HCT116 (cell line): ENCODE results near the gene C14orf180. TPM values are rescaled to one million over a fixed set of nuclear protein-coding genes. Genes with fewer than 3 reads are reported as not detected.

Experiments used
- ATAC-seq: fragments of 200-7000 bp; cut with Tn5 transposase; 2 replicates; pipeline ENCODE4 v1.9.1; 2020; ENCODE audit warnings: mild to moderate bottlenecking, moderate library complexity
- BruUV-seq: library from RNA; stranded (reverse); fragments of 400-500 nt; replicated peaks from 2 replicates; lab custom pipeline; 2021; lab: Mats Ljungman, UMichigan
- CTCF ChIA-PET: fragments of 300-600 bp; sonication (Branson Sonifier 250); formaldehyde crosslinking; loops from one replicate; lab custom pipeline; 2021; ENCODE audit warnings: antibody characterized with exemption; lab: Charles Lee
- POLR2A ChIA-PET: fragments of 300-600, 350-600 bp; sonication (Branson Sonifier 250); formaldehyde crosslinking; loops from one replicate; lab custom pipeline; 2021; ENCODE audit warnings: antibody characterized with exemption; lab: Charles Lee
- RAD21 ChIA-PET, 2 experiments: fragments of 300-600 bp; sonication (Branson Sonifier 250); formaldehyde crosslinking; loops; one replicate each; lab custom pipeline; 2023; ENCODE audit warnings: low total read pairs in 2 of 2; ENCODE audit not compliant: uncharacterized antibody in 2 of 2, unreplicated experiment in 2 of 2, low non-redundant PET in 1 of 2; lab: Charles Lee
- DNase-seq: peaks from one replicate; pipeline ENCODE4 v3.0.0-alpha.2; 2010; ENCODE audit warnings: low read depth, low spot score
- H2AFZ ChIP-seq: fragments of 200-600 bp; shearing (Covaris generic), sonication (generic); 2 replicates; pipeline ENCODE4 v1.6.1; 2017; ENCODE audit warnings: low read depth, mixed run types, mixed read lengths, antibody characterized with exemption, low read length; ENCODE audit not compliant: poor library complexity, severe bottlenecking
- H3K27ac ChIP-seq: 2 replicates; pipeline ENCODE4 v1.5.1; 2012; ENCODE audit warnings: low read depth, low read length
- H3K27me3 ChIP-seq: fragments of 200-600 bp; sonication (generic); 2 replicates; pipeline ENCODE4 v1.6.1; 2016; ENCODE audit warnings: mixed run types, low read length, mixed read lengths; ENCODE audit not compliant: insufficient read depth
- H3K36me3 ChIP-seq, 2 experiments: fragments of 200-500 bp in 1 of 2; fragments of 200-600 bp in 1 of 2; sonication (Bioruptor generic) in 1 of 2; sonication (generic) in 1 of 2; 2 replicates each; pipeline versions ENCODE4 v1.5.1 to v1.6.1; 2014 to 2016; ENCODE audit warnings: low read length in 2 of 2, inconsistent platforms in 1 of 2, mixed read lengths in 1 of 2, mixed run types in 1 of 2; ENCODE audit not compliant: insufficient read depth in 2 of 2, control insufficient read depth in 1 of 2
- H3K4me1 ChIP-seq, 2 experiments: fragments of 200-600 bp in 1 of 2; sonication (generic) in 1 of 2; 2 replicates each; pipeline versions ENCODE4 v1.5.1 to v1.6.1; 2012 to 2017; ENCODE audit warnings: low read length in 2 of 2, inconsistent platforms in 1 of 2, mild to moderate bottlenecking in 1 of 2, mixed read lengths in 1 of 2, mixed run types in 1 of 2, moderate library complexity in 1 of 2; ENCODE audit not compliant: insufficient read depth in 2 of 2, control insufficient read depth in 1 of 2
- H3K4me2 ChIP-seq: fragments of 200-600 bp; sonication (generic); 2 replicates; pipeline ENCODE4 v1.6.1; 2017; ENCODE audit warnings: mixed run types, low read length, mixed read lengths
- H3K4me3 ChIP-seq, 2 experiments: fragments of 200-600 bp in 1 of 2; sonication (generic) in 1 of 2; replicated peaks in 1 of 2; 2 replicates each; pipeline ENCODE4 v1.5.1; 2011 to 2016; ENCODE audit warnings: low read length in 2 of 2, control low read depth in 1 of 2, low read depth in 1 of 2, mild to moderate bottlenecking in 1 of 2, mixed read lengths in 1 of 2, mixed run types in 1 of 2
- H3K79me2 ChIP-seq: fragments of 200-600 bp; sonication (generic); 2 replicates; pipeline ENCODE4 v1.6.1; 2017; ENCODE audit warnings: mild to moderate bottlenecking, mixed run types, low read length, moderate library complexity, mixed read lengths; ENCODE audit not compliant: insufficient read depth
- H3K9ac ChIP-seq: fragments of 200-600 bp; sonication (generic); 2 replicates; pipeline ENCODE4 v1.6.1; 2016; ENCODE audit warnings: low read length, mixed read lengths
- H3K9me2 ChIP-seq: fragments of 200-600 bp; sonication (generic), shearing (Covaris generic); 2 replicates; pipeline ENCODE4 v1.6.1; 2017; ENCODE audit warnings: mixed run types, mild to moderate bottlenecking, moderate library complexity; ENCODE audit not compliant: insufficient read depth
- H3K9me3 ChIP-seq, 2 experiments: fragments of 200-500 bp in 1 of 2; fragments of 200-600 bp in 1 of 2; sonication (Bioruptor generic) in 1 of 2; sonication (generic) in 1 of 2; 2 replicates each; pipeline ENCODE4 v1.6.1; 2014 to 2017; ENCODE audit warnings: low read length in 2 of 2, mixed read lengths in 2 of 2, inconsistent platforms in 1 of 2, low read depth in 1 of 2, mild to moderate bottlenecking in 1 of 2, mixed run types in 1 of 2, moderate library complexity in 1 of 2; ENCODE audit not compliant: control insufficient read depth in 1 of 2, insufficient read depth in 1 of 2
- H4K20me1 ChIP-seq: fragments of 200-600 bp; sonication (generic), shearing (Covaris generic); 2 replicates; pipeline ENCODE4 v1.6.1; 2017; ENCODE audit warnings: mixed run types, mild to moderate bottlenecking, moderate library complexity; ENCODE audit not compliant: insufficient read depth
- ATF3 ChIP-seq: IDR thresholded peaks from 2 replicates; pipeline ENCODE4 v1.6.1; 2012
- CEBPB ChIP-seq: IDR thresholded peaks from 2 replicates; pipeline ENCODE4 v1.6.1; 2012; ENCODE audit warnings: low read depth
- CTCF ChIP-seq, 3 experiments: fragments of 200-600 bp in 1 of 3; sonication (generic) in 1 of 3; IDR thresholded peaks in 2 of 3; conservative IDR thresholded peaks in 1 of 3; 2 replicates each; pipeline ENCODE4 v1.5.1; 2012 to 2017; ENCODE audit warnings: low read depth in 2 of 3, low read length in 2 of 3, antibody characterized with exemption in 1 of 3, borderline replicate concordance in 1 of 3, control low read depth in 1 of 3, mild to moderate bottlenecking in 1 of 3, mixed read lengths in 1 of 3, mixed run types in 1 of 3, moderate library complexity in 1 of 3; ENCODE audit not compliant: insufficient read depth in 1 of 3
- EGR1 ChIP-seq: IDR thresholded peaks from 2 replicates; pipeline ENCODE4 v1.6.1; 2012; ENCODE audit warnings: low read depth
- ELF1 ChIP-seq: IDR thresholded peaks from 2 replicates; pipeline ENCODE4 v1.6.1; 2012; ENCODE audit warnings: low read depth, borderline replicate concordance
- EZH2phosphoT487 ChIP-seq: fragments of 200-600 bp; IDR thresholded peaks from 2 replicates; pipeline ENCODE4 v1.6.1; 2018; ENCODE audit warnings: antibody characterized with exemption, borderline replicate concordance
- FOSL1 ChIP-seq: IDR thresholded peaks from 2 replicates; pipeline ENCODE4 v1.6.1; 2012; ENCODE audit warnings: low read depth
- MAX ChIP-seq: IDR thresholded peaks from 2 replicates; pipeline ENCODE4 v1.6.1; 2012
- POLR2AphosphoS5 ChIP-seq: IDR thresholded peaks from 2 replicates; pipeline ENCODE4 v1.6.1; 2011; ENCODE audit warnings: mild to moderate bottlenecking, low read depth, low read length, moderate library complexity
- RAD21 ChIP-seq: IDR thresholded peaks from 2 replicates; pipeline ENCODE4 v1.6.1; 2012; ENCODE audit warnings: low read depth, mild to moderate bottlenecking
- REST ChIP-seq: IDR thresholded peaks from 2 replicates; pipeline ENCODE4 v1.6.1; 2012; ENCODE audit warnings: low read depth
- SIN3A ChIP-seq: IDR thresholded peaks from 2 replicates; pipeline ENCODE4 v1.6.1; 2012; ENCODE audit warnings: low read depth
- SP1 ChIP-seq: IDR thresholded peaks from 2 replicates; pipeline ENCODE4 v1.6.1; 2012; ENCODE audit warnings: low read depth
- SRF ChIP-seq: IDR thresholded peaks from 2 replicates; pipeline ENCODE4 v1.6.1; 2012; ENCODE audit warnings: low read depth
- TCF7L2 ChIP-seq: IDR thresholded peaks from 2 replicates; pipeline ENCODE4 v1.7.0; 2011; ENCODE audit warnings: borderline replicate concordance, inconsistent platforms; ENCODE audit not compliant: insufficient read depth, insufficient read length; ENCODE audit errors: extremely low read depth
- ZBTB33 ChIP-seq: IDR thresholded peaks from 2 replicates; pipeline ENCODE4 v1.6.1; 2011; ENCODE audit warnings: mild to moderate bottlenecking, low read length, moderate library complexity; ENCODE audit not compliant: insufficient replicate concordance; ENCODE audit errors: extremely low read depth
- ZFX ChIP-seq: fragments of 450-650 bp; IDR thresholded peaks from 2 replicates; pipeline ENCODE4 v1.6.1; 2017
- ZNF274 ChIP-seq: fragments of 200-500 bp; sonication (Bioruptor generic); IDR thresholded peaks from 2 replicates; pipeline ENCODE4 v1.6.1; 2014; ENCODE audit warnings: mild to moderate bottlenecking, low read depth, low read length, inconsistent platforms
- intact Hi-C: fragments of 100-400 bp; cut with micrococcal nuclease; formaldehyde crosslinking; loops from 2 replicates; pipeline ENCODE4 v1.10.0; 2022
- total RNA-seq: library from RNA; stranded (reverse); gene quantifications from one replicate; pipeline ENCODE4 v1.2.1, GENCODE V29; 2021; ENCODE audit not compliant: unreplicated experiment

Gene C14orf180
- total RNA-seq, 1 experiment from 2014 or later = not detected

GRCh38 chr14:104601786-104602185 lies 22.2 kb downstream of the C14orf180 start:
- CTCF ChIA-PET = no interaction called here
- DNase-seq (no peak), ATAC-seq (no peak)

More at GRCh38 chr14:104601786-104602185, 22.2 kb downstream of the C14orf180 start:
- POLR2A ChIA-PET = no interaction called here
- no peaks in the 10 kb centered on the region for H3K9me3 ChIP-seq
- no peak overlapping the region for H3K27ac ChIP-seq
- RAD21 ChIA-PET = no interaction called here
- H4K20me1 ChIP-seq = no peaks in the 10 kb centered on the region
- BruUV-seq = no TSS peak
- H3K4me3 ChIP-seq = no peak overlapping the region
- no peak overlapping the region for H3K9ac ChIP-seq
- no peaks in the 10 kb centered on the region for H3K9me2 ChIP-seq
- no peaks in the 10 kb centered on the region for H3K79me2 ChIP-seq
- no peak overlapping the region for H2AFZ ChIP-seq
- intact Hi-C loops = no loop called here
- H3K27me3 ChIP-seq = 0 out of 2 replicates have a peak, but pooled peaks cover 4% of the 10 kb centered on the region
- no peak overlapping the region for H3K4me2 ChIP-seq
- TF ChIP-seq SP1 (no peak), ATF3 (no peak), ZBTB33 (no peak), TCF7L2 (no peak), ZNF274 (no peak), FOSL1 (no peak), EZH2phosphoT487 (no peak), CTCF (IDR thresholded peaks at IDR 0.05 in 2 of 3, conservative IDR thresholded peaks at IDR 0.05 in 1 of 3; ENCODE audit: borderline replicate concordance in 1 of 3, insufficient read depth in 1 of 3, low read depth in 2 of 3, low read length in 2 of 3) (no peak), EGR1 (no peak), MAX (no peak), RAD21 (no peak), ELF1 (no peak), CEBPB (no peak), ZFX (no peak), REST (no peak), POLR2AphosphoS5 (no peak), SRF (no peak), SIN3A (no peak)
- TF ChIP-seq, all 23 proteins: peak for 0
- no peaks in the 10 kb centered on the region for H3K36me3 ChIP-seq
- H3K4me1 ChIP-seq = no peaks in the 10 kb centered on the region
